Astrocyte (in vitro differentiated cells and primary cell): Measurements from ENCODE around the gene NDEL1.

ENCODE experiments used
- CTCF ChIP-seq: IDR thresholded peaks from 2 replicates; pipeline ENCODE4 v1.5.1; 2011; ENCODE audit warnings: low read depth, mild to moderate bottlenecking, inconsistent platforms, low read length, moderate library complexity; ENCODE audit not compliant: insufficient read depth
- EZH2 ChIP-seq: IDR thresholded peaks from 2 replicates; pipeline ENCODE4 v1.6.1; 2012; ENCODE audit warnings: mild to moderate bottlenecking, low read length, inconsistent platforms; ENCODE audit not compliant: insufficient read depth

DNA sequence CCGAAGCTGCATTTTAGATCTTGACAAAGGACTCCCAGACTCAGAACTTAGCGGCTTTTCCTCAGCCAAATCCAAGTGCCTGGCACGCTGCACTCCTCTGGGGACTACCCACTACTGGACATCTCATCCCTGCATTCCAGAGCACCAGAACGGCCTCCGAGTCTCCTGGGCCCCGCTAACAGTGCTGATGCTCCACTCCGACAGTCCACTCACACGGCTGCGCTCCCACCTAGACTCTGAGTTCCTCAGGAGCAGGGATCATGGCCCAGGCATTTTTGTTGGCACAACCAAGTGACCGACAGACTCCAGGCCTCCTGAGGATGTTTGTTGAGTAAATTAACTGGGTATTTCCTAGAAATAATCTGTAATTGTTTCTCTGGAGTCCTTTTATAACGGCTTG lies 79.1 kb downstream of the NDEL1 start:
- no peak for TF ChIP-seq CTCF
- no peak for TF ChIP-seq EZH2
